Esophagus (tissue), 2 donors: ENCODE results near the gene MSANTD1. TPM values are rescaled to one million over a fixed set of nuclear protein-coding genes. Genes with fewer than 3 reads are reported as not detected.

Source experiments
- H3K27ac ChIP-seq, 2 donors: one replicate each; pipeline ENCODE4 v1.5.1; 2013; ENCODE audit warnings: low read depth in 2 of 2, mild to moderate bottlenecking in 2 of 2, inconsistent platforms in 1 of 2, low read length in 1 of 2, moderate library complexity in 1 of 2
- H3K27me3 ChIP-seq, 2 donors: one replicate each; pipeline ENCODE4 v1.6.1; 2013; ENCODE audit warnings: low read length in 2 of 2, control low read depth in 1 of 2, mild to moderate bottlenecking in 1 of 2; ENCODE audit not compliant: insufficient read depth in 2 of 2, control insufficient read depth in 1 of 2
- H3K36me3 ChIP-seq, 2 donors: one replicate each; pipeline ENCODE4 v1.6.1; 2013; ENCODE audit warnings: low read length in 1 of 2; ENCODE audit not compliant: control insufficient read depth in 2 of 2, insufficient read depth in 2 of 2
- H3K4me1 ChIP-seq, 2 donors: one replicate each; pipeline ENCODE4 v1.6.1; 2013; ENCODE audit warnings: low read length in 1 of 2; ENCODE audit not compliant: control insufficient read depth in 2 of 2, insufficient read depth in 2 of 2
- H3K4me3 ChIP-seq, 2 donors: one replicate each; pipeline ENCODE4 v1.5.1; 2013; ENCODE audit warnings: low read length in 2 of 2, mild to moderate bottlenecking in 2 of 2, low read depth in 1 of 2, moderate library complexity in 1 of 2
- H3K9me3 ChIP-seq, 2 donors: one replicate each; pipeline ENCODE4 v1.6.1; 2013; ENCODE audit warnings: mild to moderate bottlenecking in 2 of 2, low read depth in 1 of 2, low read length in 1 of 2, moderate library complexity in 1 of 2; ENCODE audit not compliant: control insufficient read depth in 2 of 2, insufficient read depth in 1 of 2
- WGBS, 2 donors: extraction: QIAGEN DNeasy Blood & Tissue Kit; methylation state at CpG; one replicate each; pipeline ENCODE4 v1.1.7; 2013; 5-methylcytosine and 5-hydroxymethylcytosine counted together
- polyA plus RNA-seq, 2 donors: library from polyadenylated mRNA; stranded (reverse); fragments of 200-250 nt; gene quantifications; one replicate each; pipeline ENCODE4 v1.2.3, GENCODE V29; 2013
- donor health status: healthy with polysubstance abuse.
- donor health status: Bipolar disorder and iron deficiency.

MSANTD1 gene
- polyA plus RNA-seq, 2 donors: 0.16 to 0.61 TPM

GRCh38 chr4:3291969-3292570 lies 43.1 kb downstream of the MSANTD1 start:
- WGBS, 2 donors: 0 to 1% methylated on average over 39 to 60 of the region's 60 CpGs
- H3K36me3 ChIP-seq: no peaks in the 10 kb centered on the region
- no peaks in the 10 kb centered on the region for H3K9me3 ChIP-seq
- peak overlapping the region; percentile 48 to 63 for H3K4me3 ChIP-seq
- H3K27ac ChIP-seq: peak overlapping the region; percentile 96 to 97
- peaks cover 0 to 12% of the 10 kb centered on the region in 2 donors for H3K4me1 ChIP-seq
- no peaks in the 10 kb centered on the region for H3K27me3 ChIP-seq

GRCh38 chr4:3292571-3293400 lies 43.8 kb downstream of the MSANTD1 start, which contains the start of gene RGS12:
Gene RGS12, plus strand, starts transcription at chr4:3293021. Its CDS starts 23,150 bp downstream, at chr4:3316171.
- H3K4me1 ChIP-seq: peaks cover 0 to 12% of the 10 kb centered on the region in 2 donors

GRCh38 chr4:3293401-3294391 lies 44.7 kb downstream of the MSANTD1 start:
- WGBS, 2 donors: 15 to 18% methylated on average over 41 to 42 of the region's 42 CpGs
- peak overlapping the region; percentile 48 to 50 for H3K4me3 ChIP-seq
- H3K27me3 ChIP-seq: no peaks in the 10 kb centered on the region
- H3K27ac ChIP-seq: peak overlapping the region; percentile 55 to 66
- H3K9me3 ChIP-seq: no peaks in the 10 kb centered on the region
- H3K4me1 ChIP-seq: peaks cover 0 to 12% of the 10 kb centered on the region in 2 donors
- no peaks in the 10 kb centered on the region for H3K36me3 ChIP-seq

More at GRCh38 chr4:3292571-3293400, 43.8 kb downstream of the MSANTD1 start, which contains the start of gene RGS12:
- no peaks in the 10 kb centered on the region for H3K36me3 ChIP-seq
- peak within 1 kb of the TSS; percentile 96 to 97 for H3K27ac ChIP-seq
- WGBS, 2 donors: 0 to 1% methylated on average over 28 to 121 of the region's 121 CpGs
- H3K27me3 ChIP-seq: no peaks in the 10 kb centered on the region
- H3K4me3 ChIP-seq: peak within 1 kb of the TSS; percentile 48 to 63
- no peaks in the 10 kb centered on the region for H3K9me3 ChIP-seq

GRCh38 chr4:3294401-3295241 lies 45.7 kb downstream of the MSANTD1 start:
- Histone ChIP-seq H3K36me3 (no peaks in the 10 kb centered on the region), H3K27me3 (no peaks in the 10 kb centered on the region), H3K4me1 (peaks cover 3 to 14% of the 10 kb centered on the region in 2 donors), H3K9me3 (no peaks in the 10 kb centered on the region), H3K4me3 (no peak overlapping the region), H3K27ac (no peak overlapping the region)
- WGBS, 2 donors: 87 to 88% methylated on average over 19 of the region's 19 CpGs

GRCh38 chr4:3295837-3296624 lies 47.1 kb downstream of the MSANTD1 start:
- WGBS, 2 donors: 87 to 95% methylated on average over 12 of the region's 12 CpGs
- Histone ChIP-seq H3K4me3 (no peak overlapping the region), H3K4me1 (peaks cover 3 to 13% of the 10 kb centered on the region in 2 donors), H3K27me3 (no peaks in the 10 kb centered on the region), H3K36me3 (no peaks in the 10 kb centered on the region), H3K9me3 (no peaks in the 10 kb centered on the region), H3K27ac (no peak overlapping the region)

- WGBS, 2 donors: 88 to 90% methylated on average over 8 of the region's 8 CpGs
Observed at GRCh38 chr4:3296651-3297050, 47.7 kb downstream of the MSANTD1 start.

GRCh38 chr4:3297066-3297859 lies 48.3 kb downstream of the MSANTD1 start:
- 93 to 95% methylated on average over 13 of the region's 13 CpGs for WGBS, 2 donors

More at GRCh38 chr4:3296651-3297050, 47.7 kb downstream of the MSANTD1 start:
- Histone ChIP-seq H3K27me3 (no peaks in the 10 kb centered on the region), H3K9me3 (no peaks in the 10 kb centered on the region), H3K36me3 (no peaks in the 10 kb centered on the region), H3K4me1 (peaks cover 3 to 9% of the 10 kb centered on the region in 2 donors), H3K27ac (no peak overlapping the region), H3K4me3 (no peak overlapping the region)

More at GRCh38 chr4:3297066-3297859, 48.3 kb downstream of the MSANTD1 start:
- no peak overlapping the region for H3K27ac ChIP-seq
- H3K27me3 ChIP-seq: no peaks in the 10 kb centered on the region
- no peak overlapping the region for H3K4me3 ChIP-seq
- H3K36me3 ChIP-seq: no peaks in the 10 kb centered on the region
- H3K4me1 ChIP-seq: peaks cover 3 to 9% of the 10 kb centered on the region in 2 donors
- no peaks in the 10 kb centered on the region for H3K9me3 ChIP-seq
